Mammary epithelial cell (primary cell): ENCODE data around the gene PPFIBP1.

Experiments
- EZH2 ChIP-seq: IDR thresholded peaks from 2 replicates; pipeline ENCODE4 v1.6.1; 2012; ENCODE audit warnings: low read length, inconsistent platforms, borderline replicate concordance
- TF ChIP-seq, protein P1 (sequence below), 2 donors: IDR thresholded peaks in 1 of 2; conservative IDR thresholded peaks in 1 of 2; 2 replicates each; pipeline ENCODE4 v1.5.1; 2011 to 2012; ENCODE audit warnings: inconsistent platforms in 2 of 2, low read length in 2 of 2, mild to moderate bottlenecking in 2 of 2, control low read depth in 1 of 2, low read depth in 1 of 2; ENCODE audit not compliant: insufficient read depth in 1 of 2; ENCODE audit errors: extremely low read depth in 1 of 2

DNA sequence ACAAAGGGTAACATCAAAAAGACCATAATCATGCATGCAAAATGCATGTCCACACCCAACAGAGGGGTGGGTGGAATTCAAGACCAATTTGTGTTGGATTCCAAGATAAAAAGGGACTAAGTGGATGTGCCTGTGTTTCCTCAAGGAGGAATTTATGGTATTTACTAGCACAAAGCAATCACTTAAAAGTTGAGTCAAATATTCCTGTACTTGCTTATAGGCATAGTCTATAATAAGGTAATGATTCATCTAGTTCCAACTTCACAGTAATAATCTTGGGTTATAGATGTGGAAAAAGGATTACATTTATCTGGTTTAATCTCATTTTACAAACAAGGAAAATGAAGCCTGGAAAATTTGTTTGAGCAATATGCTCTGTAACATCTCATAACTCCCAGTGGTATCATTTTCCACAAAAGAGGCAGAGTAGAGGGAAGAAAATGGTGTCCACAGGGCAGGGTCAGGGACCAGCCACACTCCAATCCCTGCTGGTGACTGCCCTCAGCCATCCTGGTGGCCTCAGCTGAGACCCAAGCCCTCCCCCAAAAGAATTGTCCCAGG lies 91.4 kb downstream of the PPFIBP1 start:
- TF ChIP-seq, protein P1, sequence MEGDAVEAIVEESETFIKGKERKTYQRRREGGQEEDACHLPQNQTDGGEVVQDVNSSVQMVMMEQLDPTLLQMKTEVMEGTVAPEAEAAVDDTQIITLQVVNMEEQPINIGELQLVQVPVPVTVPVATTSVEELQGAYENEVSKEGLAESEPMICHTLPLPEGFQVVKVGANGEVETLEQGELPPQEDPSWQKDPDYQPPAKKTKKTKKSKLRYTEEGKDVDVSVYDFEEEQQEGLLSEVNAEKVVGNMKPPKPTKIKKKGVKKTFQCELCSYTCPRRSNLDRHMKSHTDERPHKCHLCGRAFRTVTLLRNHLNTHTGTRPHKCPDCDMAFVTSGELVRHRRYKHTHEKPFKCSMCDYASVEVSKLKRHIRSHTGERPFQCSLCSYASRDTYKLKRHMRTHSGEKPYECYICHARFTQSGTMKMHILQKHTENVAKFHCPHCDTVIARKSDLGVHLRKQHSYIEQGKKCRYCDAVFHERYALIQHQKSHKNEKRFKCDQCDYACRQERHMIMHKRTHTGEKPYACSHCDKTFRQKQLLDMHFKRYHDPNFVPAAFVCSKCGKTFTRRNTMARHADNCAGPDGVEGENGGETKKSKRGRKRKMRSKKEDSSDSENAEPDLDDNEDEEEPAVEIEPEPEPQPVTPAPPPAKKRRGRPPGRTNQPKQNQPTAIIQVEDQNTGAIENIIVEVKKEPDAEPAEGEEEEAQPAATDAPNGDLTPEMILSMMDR (conservative IDR thresholded peaks at IDR 0.05 in 1 of 2, IDR thresholded peaks at IDR 0.05 in 1 of 2; ENCODE audit: extremely low read depth in 1 of 2, insufficient read depth in 1 of 2, low read depth in 1 of 2, low read length in 2 of 2), result no peak
- TF ChIP-seq EZH2, result no peak
